A549 treated with CORT108297 at 1 μM for 4 hours (cell line): Measurements from ENCODE around the gene KLHL15. TPM values are rescaled to one million over a fixed set of nuclear protein-coding genes. Genes with fewer than 3 reads are reported as not detected.

Experiments
- total RNA-seq: library from RNA; stranded (reverse); fragments of 200-300 nt; extraction: Qiagen RNA extraction; gene quantifications from 5 replicates; pipeline ENCODE4 v1.2.3, GENCODE V29; 2022

KLHL15 gene
- 3.6 to 4.4 TPM (median 4.2 TPM) in 5 replicates for total RNA-seq

GRCh38 chrX:24027086-24027485 is at the start of gene KLHL15:
Gene KLHL15 (minus strand): TSS chrX:24027186. CDS start chrX:24006693, 20,493 bp downstream.

GRCh38 chrX:24054182-24055042 is 27.4 kb upstream of the KLHL15 start, which contains the start of gene EIF2S3:
Gene EIF2S3 (plus strand): TSS chrX:24054956. CDS start chrX:24054969, 13 bp downstream.

Other genes starting within 250 kb of the KLHL15 start
- 348 to 472 TPM (median 419 TPM) in 5 replicates for gene SAT1, start 244.0 kb downstream of the KLHL15 start, total RNA-seq
- 31.2 to 32.3 TPM (median 31.9 TPM) in 5 replicates for gene APOO, start 119.2 kb downstream of the KLHL15 start, total RNA-seq
- gene CXorf58, start 119.2 kb downstream of the KLHL15 start, total RNA-seq = 0.07 to 0.17 TPM (median 0.11 TPM) in 4 of 5 replicates, not detected in the other
- gene EIF2S3, start 27.8 kb upstream of the KLHL15 start, total RNA-seq = 123 to 206 TPM (median 132 TPM) in 5 replicates
- gene ZFX, start 122.5 kb upstream of the KLHL15 start, total RNA-seq = 8.1 to 12.1 TPM (median 9.5 TPM) in 5 replicates